GM21381 (cell line): ENCODE results near the gene SRSF8.
A peak's percentile ranks its signal among the peaks of the same experiment; 100 is the strongest.
"Not testable (repeated sequence)": the region's sequence is repeated elsewhere in the genome, so short reads cannot be mapped to it uniquely, and the experiment has no call there.

Source experiments
- ATAC-seq: cut with Tn5 transposase; IDR thresholded peaks from one replicate; pipeline ENCODE4 v1.9.1; 2021; ENCODE audit warnings: mild to moderate bottlenecking, moderate library complexity; ENCODE audit not compliant: unreplicated experiment

SRSF8 gene

DNA sequence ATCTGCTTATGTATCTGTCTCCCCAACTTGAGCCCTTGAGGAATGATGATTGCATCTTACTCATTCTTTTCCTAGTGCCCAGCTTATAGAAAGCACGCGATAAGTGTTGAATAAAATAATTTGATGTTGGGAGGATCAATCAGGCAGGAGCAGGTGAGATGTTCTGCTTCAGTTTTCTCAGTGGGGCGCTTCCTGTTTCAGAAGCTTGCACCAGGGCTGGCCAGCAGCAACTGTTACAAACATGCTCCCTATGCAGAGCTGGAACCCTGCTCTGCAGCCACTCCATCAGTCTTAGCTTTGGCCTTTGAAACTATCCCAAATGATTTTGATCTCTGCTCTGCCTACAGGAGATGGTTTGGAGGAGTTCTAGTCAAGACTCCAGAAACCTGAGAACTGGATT lies 26.8 kb downstream of the SRSF8 start:
- ATAC-seq: no peak

DNA sequence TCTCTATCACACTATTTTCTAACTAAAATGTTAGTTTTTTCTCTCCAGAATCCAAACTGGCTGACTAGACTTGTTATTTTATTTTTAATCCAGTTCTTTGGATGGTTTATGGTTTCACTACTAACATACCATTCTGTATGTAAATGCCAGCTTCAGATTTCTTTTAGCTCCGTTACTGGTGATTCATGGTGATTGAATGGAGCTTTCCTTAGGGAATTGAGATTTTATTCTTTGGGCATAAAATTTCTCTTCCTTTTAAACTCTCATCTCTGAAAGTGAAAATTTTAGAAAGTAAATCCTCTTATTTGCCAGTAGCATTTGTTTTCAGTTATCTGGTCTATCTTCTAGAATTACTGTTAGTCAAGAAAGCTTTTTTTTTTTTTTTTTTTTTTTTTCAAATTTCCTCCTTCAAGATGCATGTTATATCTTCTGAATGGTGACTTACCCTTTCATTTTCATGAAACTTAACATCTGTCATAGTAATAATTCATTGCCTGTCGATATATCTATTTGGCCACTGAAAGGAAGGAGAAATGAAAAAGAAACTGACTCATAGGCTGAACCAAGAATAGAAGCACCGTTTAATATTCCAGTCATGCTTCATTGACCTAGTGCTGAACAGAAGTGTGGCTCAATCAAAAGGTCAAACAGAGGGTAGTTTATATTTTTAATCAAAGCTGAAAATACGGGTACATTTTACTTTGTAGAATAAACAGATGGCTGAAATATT lies 29.3 kb downstream of the SRSF8 start:
- ATAC-seq: peak; percentile 77

DNA sequence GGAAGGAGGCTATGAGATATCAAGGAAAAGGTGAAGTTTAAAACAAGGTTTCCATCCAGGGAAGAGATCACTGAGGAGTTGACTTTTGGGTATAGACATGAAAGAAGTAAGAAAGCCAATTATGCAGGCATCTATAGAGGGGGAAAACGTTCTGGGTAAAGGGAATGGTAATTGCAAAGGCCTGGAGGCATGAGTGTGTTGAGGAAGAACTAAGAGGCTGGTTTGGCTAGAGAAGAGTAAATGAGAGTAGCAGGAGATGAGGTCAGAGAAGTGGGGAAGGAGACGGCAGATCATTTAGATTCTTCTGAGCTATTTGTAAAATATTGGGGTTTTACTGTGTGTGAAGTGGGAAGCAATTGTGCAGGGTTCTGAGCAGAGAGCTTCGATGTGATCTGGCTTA lies 30.5 kb downstream of the SRSF8 start:
- ATAC-seq: no peak

DNA sequence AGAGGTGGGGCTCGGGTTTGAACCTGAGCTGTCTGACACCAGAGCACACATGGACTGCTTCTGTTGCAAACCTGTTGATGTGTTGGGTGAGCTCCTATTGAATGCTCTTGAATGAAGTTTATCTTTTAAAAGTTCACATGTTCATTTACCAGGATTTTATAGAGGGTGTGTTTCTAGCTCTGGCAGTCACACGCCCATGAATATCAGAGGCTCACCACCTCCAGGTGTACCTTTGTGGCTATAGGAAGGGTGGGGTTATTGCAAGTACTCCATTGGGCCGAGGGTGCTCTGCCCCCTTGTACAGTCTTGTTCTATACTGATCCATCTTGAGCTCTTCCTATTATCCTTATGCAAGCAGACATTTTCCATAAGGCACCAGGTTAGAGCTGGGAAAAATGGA lies 32.1 kb downstream of the SRSF8 start:
- ATAC-seq: no peak

DNA sequence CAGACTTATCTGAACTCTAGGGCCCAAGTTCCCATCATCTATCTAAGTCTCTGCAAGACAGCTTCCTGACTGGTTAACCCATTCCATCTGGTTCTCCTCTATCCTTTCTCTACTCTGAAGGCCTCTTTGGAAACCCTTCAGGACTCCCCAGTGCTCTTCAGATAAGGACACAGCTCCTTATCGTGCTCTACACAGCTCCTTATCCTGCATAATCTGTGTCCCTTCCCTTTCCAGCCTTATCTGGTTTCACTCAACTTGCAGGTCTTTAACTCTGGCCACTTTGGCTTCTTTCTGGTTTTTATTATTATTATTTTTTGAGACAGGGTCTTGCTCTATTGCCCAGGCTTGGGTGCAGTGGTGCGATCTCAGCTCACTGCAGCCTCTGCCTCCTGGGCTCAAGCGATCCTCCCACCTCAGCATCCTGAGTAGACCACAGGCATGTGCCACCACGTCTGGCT lies 33.5 kb downstream of the SRSF8 start:
- no peak for ATAC-seq

DNA sequence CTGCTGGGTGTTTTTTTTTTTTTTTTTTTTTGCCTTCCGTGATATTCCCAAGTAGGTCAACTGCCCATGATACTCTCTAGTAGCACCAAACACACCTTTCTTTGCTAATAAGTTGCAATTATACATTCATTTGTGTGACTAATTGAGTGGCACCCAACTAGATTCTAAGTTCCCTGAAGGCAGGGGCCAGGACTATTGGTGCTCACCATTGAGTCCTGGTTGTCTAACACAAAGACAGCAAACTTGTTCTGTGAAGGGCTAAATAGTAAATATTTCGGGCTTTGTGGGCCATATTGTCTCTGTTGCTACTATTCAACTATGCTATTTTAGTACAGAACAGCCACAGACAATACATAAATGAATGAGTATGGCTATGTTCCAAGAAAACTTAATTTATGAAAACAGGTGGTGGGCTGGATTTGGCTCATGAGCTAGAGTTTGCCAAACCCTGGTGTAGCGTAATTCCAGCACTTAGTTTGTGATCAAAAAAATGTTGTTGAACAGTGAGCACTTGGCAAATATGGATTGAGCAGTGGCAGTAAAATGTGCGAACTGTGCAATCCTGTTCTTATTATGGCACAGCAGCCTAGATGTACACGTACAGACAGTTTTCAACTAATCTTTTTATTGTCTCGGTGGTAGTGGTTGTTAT lies 34.3 kb downstream of the SRSF8 start:
- no peak for ATAC-seq

DNA sequence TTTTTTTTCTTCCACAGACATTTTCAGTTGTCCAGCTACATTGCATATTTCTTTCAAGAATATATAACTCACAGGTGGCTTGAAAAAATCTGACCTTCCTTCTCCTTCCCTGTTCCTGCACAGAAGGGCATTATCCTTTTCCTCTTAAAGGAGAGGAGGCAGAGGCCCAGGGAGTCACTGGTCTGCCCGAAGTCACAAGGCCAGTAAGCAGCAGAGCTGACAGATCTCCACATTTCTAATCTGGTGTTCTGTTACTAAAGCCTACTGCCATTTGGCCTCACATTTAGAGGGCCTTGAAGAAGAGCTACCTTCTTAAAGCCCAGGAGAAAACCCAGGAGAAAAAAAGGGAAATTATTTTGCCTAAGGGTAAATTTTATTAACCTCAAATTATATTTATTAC lies 35.2 kb downstream of the SRSF8 start:
- ATAC-seq: no peak

DNA sequence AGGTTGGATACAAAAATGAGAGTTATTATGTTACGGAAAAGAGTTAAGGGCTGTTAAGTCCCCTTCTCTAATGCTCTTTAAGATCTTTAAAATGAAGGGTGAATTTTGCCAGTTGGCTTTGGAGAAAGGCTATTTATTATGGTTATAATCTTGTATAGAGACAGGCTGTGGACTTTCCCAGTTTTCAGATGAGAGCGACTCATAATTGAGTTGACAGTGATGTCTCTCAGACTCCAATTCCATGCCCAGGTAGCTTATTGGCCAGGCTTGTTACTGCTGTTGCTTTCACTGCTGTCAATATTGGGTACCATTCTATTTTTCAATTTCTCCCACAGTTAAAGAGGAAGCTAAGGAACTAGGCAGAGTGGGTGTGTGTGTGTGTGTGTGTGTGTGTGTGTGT lies 36.0 kb downstream of the SRSF8 start:
- ATAC-seq: no peak

DNA sequence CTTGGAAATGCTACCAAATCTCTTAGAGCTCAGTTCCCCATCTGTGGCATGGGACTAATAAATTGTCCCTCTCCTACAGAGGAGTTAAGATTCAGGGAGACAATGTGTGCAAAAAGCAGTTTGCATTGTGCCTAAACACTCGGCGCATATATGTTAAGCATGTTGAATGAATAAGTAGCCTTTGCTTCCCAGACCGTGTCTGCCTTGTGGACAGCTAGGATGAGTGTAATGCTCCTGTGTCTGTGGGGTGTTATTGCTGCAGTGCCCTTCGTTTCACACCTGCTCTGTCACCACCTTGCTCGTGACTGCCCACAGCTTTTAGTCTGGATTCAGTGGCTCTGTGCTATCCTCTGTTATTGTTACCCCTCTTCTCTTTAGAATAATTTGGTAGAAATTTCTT lies 37.0 kb downstream of the SRSF8 start:
- no peak for ATAC-seq

DNA sequence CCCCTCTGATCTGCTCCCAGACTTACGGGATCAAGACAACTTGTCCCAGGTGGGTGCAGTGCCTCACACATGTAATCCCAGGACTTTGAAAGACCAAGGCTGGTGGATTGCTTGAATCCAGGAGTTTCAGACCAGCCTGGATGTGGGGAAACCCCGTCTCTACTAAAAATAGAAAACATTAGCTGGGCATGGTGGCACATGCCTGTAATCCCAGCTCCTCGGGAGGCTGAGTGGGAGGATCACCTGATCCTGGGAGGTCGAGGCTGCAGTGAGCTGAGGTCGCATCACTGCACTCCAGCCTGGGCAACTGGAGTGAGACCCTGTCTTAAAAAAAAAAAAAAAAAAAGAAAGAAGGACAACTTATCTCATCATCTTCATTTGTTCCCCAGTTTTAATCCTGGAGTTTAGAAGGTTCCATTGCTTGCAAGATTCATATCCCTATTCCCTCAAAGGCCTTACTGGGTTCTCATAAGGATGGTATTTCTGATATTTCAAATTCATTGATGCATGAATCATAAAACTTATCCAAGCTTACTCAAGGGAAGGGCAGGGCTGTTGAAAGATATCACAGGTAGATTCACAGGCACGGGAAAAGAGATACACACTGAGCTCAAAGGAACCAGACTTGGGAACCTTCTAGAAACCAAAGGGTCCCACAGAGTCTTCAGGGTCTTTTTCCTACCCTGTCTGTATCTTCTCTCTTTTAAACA lies 37.6 kb downstream of the SRSF8 start:
- ATAC-seq: no peak

DNA sequence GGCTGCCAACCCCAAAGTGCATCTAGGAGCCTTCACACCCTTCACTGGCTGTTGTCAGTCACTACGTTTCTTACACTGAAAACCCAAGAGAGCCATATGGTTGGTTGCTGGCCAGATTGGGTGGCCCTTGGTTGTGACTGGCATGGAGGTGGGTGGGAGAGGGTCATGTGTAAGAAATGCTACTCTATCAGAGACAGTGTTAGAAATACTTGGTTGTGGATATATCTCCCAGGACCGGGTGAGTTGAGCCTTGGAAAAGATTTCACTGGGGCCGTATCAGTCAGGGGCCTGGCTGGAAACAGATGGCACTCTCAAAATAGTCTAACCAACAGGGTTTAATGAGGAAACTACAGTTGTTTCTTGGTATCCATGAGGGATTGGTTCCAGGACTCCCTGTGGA lies 38.1 kb downstream of the SRSF8 start:
- no peak for ATAC-seq

DNA sequence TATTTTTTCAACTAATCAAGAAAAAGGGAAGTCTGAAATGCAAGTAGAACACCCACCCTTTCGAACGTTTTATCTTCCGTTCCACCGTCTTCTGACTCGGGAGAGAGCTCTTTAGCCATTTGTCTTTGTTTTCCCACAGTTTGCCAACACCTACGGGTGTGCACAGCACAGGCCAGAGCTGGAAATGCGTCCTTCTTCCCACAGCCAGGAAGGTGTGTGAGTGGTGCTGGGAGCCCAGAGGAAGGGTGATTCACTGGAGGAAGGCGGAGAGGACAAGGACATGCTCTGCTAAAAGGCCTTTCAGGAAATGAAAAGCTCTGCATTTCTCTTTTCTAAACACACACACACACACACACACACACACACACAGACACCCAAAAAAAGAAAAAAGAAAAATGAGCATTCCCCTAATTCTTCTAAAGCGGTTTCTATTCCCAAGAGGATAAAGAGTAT lies 41.5 kb downstream of the SRSF8 start:
- no peak for ATAC-seq

DNA sequence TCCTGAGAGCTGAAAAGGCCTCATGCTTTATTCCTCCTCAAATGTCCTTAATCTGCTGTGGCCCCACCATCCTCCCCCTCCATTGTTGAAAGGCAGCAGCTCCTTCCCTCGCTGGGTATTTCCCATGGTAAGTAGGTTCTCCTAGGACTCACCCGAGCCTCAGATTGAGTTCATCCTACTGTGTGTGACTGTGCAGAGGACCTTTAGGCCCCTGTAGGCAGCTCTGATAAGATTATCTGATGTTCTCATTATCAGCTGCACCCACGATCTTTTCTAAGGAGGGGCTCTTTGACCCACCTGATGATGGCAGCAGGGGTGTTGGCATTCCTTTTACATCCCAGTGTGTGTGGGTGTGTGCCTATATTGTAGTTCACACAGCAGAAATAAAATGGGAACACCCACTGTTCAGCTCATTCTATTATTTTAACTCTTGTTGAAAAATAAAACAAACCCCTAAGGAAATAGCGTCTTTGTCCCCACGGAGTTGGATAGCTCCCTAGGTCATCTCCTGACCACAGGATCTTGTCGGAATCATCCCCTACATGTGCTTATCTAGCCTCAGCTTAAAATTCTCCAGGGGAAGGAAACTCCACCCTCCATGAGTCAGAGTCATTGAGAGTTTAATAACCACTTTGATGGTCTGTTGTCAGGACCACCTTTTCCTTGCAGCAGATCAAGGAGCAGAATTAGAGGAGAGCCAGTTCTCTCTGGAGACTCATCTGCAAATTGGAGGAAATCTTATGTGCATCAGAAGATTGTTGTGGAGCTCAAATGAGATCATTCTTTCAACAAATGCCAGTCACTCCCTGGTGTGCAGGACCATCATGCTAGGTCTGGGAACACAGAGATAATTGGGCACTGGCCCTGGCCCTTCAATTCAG lies 42.2 kb downstream of the SRSF8 start:
- no peak for ATAC-seq

DNA sequence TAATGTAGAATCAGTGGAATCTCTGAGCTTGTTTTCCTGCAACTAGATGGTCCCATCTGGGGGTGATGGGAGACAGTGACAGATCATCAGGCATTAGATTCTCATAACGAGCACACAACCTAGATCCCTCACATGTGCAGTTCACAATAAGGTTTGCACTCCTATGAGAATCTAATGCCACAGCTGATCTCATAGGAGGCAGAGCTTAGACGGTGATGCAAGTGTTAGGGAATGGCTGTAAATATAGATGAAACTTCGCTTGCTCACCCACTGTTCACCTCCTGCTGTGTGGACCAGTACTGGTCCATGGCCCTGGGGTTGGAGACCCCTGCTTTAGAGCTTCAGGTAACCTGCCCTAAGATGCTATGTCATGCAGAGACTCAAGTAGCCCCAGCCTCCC lies 44.8 kb downstream of the SRSF8 start:
- ATAC-seq: not testable (repeated sequence)

DNA sequence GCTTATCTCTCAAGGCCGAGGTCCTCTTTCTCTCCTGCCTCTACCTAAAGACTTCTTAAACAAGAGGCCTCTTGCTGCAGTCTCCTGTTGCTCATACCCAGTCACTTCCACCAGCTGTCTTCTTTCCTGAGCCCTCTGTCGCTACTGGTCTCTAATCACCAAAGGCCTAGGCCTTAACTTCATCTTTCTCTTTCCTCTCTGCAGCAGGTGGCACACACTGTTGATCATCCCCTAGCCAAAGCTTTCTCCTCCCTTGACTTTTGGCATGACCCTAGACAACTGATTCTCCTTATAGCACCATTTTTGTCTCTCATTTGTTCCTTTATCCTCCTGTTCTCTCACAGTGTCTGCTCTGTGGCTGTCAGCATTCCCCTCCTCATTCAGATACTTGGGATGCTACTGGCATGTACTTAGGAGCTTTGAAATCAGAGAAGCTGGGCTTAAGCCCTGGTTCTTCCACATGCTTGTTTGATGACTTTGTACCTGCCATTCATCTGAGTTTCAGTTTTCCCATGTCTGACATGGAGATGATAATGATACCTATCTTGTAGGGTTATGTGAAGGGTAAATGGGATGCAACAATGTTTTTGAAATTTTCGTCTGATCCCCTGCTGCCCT lies 45.3 kb downstream of the SRSF8 start:
- no peak for ATAC-seq

DNA sequence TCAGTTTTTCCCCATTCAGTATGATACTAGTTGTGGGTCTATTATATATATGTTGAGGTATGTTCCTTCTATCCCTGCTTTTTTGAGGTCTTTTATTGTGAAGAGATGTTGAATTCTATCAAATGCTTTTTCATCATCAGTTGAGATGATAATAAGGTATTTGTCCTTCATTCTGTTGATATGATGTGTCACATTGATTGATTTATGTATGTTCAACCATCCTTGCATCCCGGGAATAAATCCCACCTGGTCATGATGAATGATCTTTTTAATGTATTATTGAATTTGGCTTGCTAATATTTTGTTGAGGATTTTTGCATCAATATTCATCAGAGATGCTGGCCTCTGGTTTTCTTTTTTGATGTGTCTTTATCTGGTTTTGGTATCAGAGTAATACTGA lies 48.9 kb downstream of the SRSF8 start:
- ATAC-seq: no peak

DNA sequence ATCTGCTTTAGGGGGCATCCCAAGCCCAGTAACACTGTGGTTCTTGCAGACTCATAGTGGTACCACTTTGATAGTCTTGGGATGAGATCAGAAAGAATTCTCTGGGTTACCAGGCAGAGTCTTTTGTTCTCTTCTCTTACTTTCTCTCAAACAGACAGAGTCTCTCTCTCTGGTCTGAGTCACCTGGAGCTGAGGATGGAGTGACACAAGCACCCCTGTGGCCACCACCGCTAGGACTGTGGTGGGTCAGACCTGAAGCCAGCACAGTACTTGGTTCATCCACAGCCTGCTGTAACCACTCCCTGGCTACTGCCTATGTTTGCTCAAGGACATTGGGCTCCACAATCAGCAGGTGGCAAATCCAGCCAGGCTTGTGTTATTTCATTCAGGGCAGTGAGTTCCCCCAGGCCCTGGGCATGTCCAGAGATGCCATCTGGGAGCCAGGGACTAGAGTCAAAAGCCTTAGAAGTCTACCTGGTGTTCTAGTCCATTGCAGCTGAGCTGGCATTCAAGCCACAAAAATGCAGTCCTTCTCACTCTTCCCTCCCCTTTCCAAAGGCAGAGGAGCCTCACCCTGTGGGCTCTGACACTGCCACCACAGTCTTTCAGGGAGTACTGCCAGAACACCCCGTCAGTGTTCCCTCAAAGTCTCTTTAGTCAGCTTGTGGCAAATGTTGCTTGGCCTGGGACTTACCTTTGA lies 52.8 kb downstream of the SRSF8 start:
- no peak for ATAC-seq
